Lower lobe of right lung (tissue), 2 donors: ENCODE results near the gene CACNA1C. TPM values are rescaled to one million over a fixed set of nuclear protein-coding genes. Genes with fewer than 3 reads are reported as not detected.

ENCODE experiments used
- ATAC-seq, 2 donors: fragments of 200-7000 bp; cut with Tn5 transposase; one replicate each; pipeline ENCODE4 v1.9.1; 2020 to 2022; ENCODE audit warnings: mild to moderate bottlenecking in 2 of 2, moderate library complexity in 2 of 2
- DNase-seq: peaks from one replicate; pipeline ENCODE4 v3.0.0-alpha.2; 2020
- H3K27ac ChIP-seq: fragments of 200-600 bp; one replicate; pipeline ENCODE4 v1.8.0; 2022
- H3K27me3 ChIP-seq: fragments of 200-600 bp; one replicate; pipeline ENCODE4 v1.8.0; 2022; ENCODE audit warnings: low read depth
- H3K36me3 ChIP-seq: fragments of 200-600 bp; one replicate; pipeline ENCODE4 v1.8.0; 2022; ENCODE audit warnings: mild to moderate bottlenecking
- H3K4me1 ChIP-seq: fragments of 200-600 bp; one replicate; pipeline ENCODE4 v1.8.0; 2022
- H3K4me3 ChIP-seq: fragments of 200-600 bp; one replicate; pipeline ENCODE4 v1.8.0; 2022; ENCODE audit warnings: mild to moderate bottlenecking
- H3K9me3 ChIP-seq: fragments of 200-600 bp; one replicate; pipeline ENCODE4 v1.8.0; 2022
- CTCF ChIP-seq: fragments of 200-600 bp; IDR thresholded peaks from one replicate; pipeline ENCODE4 v1.8.0; 2022; ENCODE audit warnings: antibody characterized with exemption, mild to moderate bottlenecking
- intact Hi-C: fragments of 100-400 bp; cut with DNase I; formaldehyde crosslinking; loops from one replicate; pipeline ENCODE4 v1.11.0; 2022
- total RNA-seq: library from RNA; stranded (reverse); fragmentation: NEBNext Ultra II Directional; extraction: Animal tissue kit (Norgen Biotek cat#: 25700); gene quantifications from one replicate; pipeline ENCODE4 v1.2.1, GENCODE V29; 2021
- donor health status: DM: no; HTN: yes; CAD: no; lungs with severe emphysema.

Gene CACNA1C
- total RNA-seq, 1 donor from 2014 or later: 8.4 TPM

- Histone ChIP-seq H3K4me3 (no peak overlapping the region), H3K27ac (no peak overlapping the region), H3K27me3 (no peaks in the 10 kb centered on the region), H3K4me1 (no peaks in the 10 kb centered on the region), H3K36me3 (no peaks in the 10 kb centered on the region), H3K9me3 (no peaks in the 10 kb centered on the region)
- ATAC-seq: no peak
- intact Hi-C loops: no loop called here
- no peak for DNase-seq
- no peak for TF ChIP-seq CTCF
Observed at GRCh38 chr12:2413999-2414792, 361.4 kb downstream of the CACNA1C start.

- TF ChIP-seq CTCF: no peak
- intact Hi-C loops: no loop called here
- ATAC-seq (no peak), DNase-seq (no peak)
- Histone ChIP-seq H3K27me3 (no peaks in the 10 kb centered on the region), H3K4me1 (no peaks in the 10 kb centered on the region), H3K9me3 (no peaks in the 10 kb centered on the region), H3K36me3 (no peaks in the 10 kb centered on the region), H3K27ac (no peak overlapping the region), H3K4me3 (no peak overlapping the region)
Observed at GRCh38 chr12:2414810-2415567, 362.2 kb downstream of the CACNA1C start.

- no peaks in the 10 kb centered on the region for H3K36me3 ChIP-seq
- no peak overlapping the region for H3K4me3 ChIP-seq
- no peaks in the 10 kb centered on the region for H3K9me3 ChIP-seq
- intact Hi-C loops: no loop called here
- H3K4me1 ChIP-seq: no peaks in the 10 kb centered on the region
- H3K27me3 ChIP-seq: no peaks in the 10 kb centered on the region
- ATAC-seq (no peak), DNase-seq (no peak)
- no peak overlapping the region for H3K27ac ChIP-seq
- no peak for TF ChIP-seq CTCF
Observed at GRCh38 chr12:2415568-2415944, 362.8 kb downstream of the CACNA1C start.

GRCh38 chr12:2416158-2416557, 363.4 kb downstream of the CACNA1C start:
- intact Hi-C loops: no loop called here
- DNase-seq (no peak), ATAC-seq (no peak)
- Histone ChIP-seq H3K4me3 (no peak overlapping the region), H3K36me3 (no peaks in the 10 kb centered on the region), H3K27ac (no peak overlapping the region), H3K9me3 (no peaks in the 10 kb centered on the region), H3K4me1 (no peaks in the 10 kb centered on the region), H3K27me3 (no peaks in the 10 kb centered on the region)
- TF ChIP-seq CTCF: no peak

- no peak for DNase-seq
- Histone ChIP-seq H3K36me3 (no peaks in the 10 kb centered on the region), H3K27me3 (no peaks in the 10 kb centered on the region), H3K4me3 (no peak overlapping the region), H3K9me3 (no peaks in the 10 kb centered on the region), H3K27ac (no peak overlapping the region), H3K4me1 (no peaks in the 10 kb centered on the region)
- no peak for TF ChIP-seq CTCF
- ATAC-seq: no peak
- intact Hi-C loops: no loop called here
Observed at GRCh38 chr12:2417481-2418160, 364.8 kb downstream of the CACNA1C start.
